Endothelial cell of umbilical vein (primary cell): Measurements from ENCODE around the gene AMDHD2. TPM values are rescaled to one million over a fixed set of nuclear protein-coding genes. Genes with fewer than 3 reads are reported as not detected.

ENCODE experiments used
- BruUV-seq: library from RNA; stranded (reverse); fragments of 400-500 nt; replicated peaks from 2 replicates; lab custom pipeline; 2021; lab: Mats Ljungman, UMichigan
- CTCF ChIA-PET: fragments of 300-600, 350-600 bp; sonication (Branson Sonifier 250); formaldehyde crosslinking; loops from one replicate; lab custom pipeline; 2021; ENCODE audit warnings: antibody characterized with exemption, inconsistent platforms; lab: Charles Lee
- POLR2A ChIA-PET: fragments of 300-600, 350-600 bp; sonication (Branson Sonifier 250); formaldehyde crosslinking; loops from one replicate; lab custom pipeline; 2021; ENCODE audit warnings: antibody characterized with exemption, inconsistent platforms; lab: Charles Lee
- DNase-seq: peaks from one replicate; pipeline ENCODE4 v3.0.0-alpha.2; 2011; ENCODE audit warnings: low read depth, low spot score
- FAIRE-seq: peaks from 2 replicates; lab custom pipeline; 2011; peaks lifted over from hg19 to GRCh38; lab: Jason Lieb, UNC
- H2AFZ ChIP-seq: 2 replicates; pipeline ENCODE4 v1.6.0; 2012; ENCODE audit warnings: low read depth, low read length, control low read depth, inconsistent platforms
- H3K27ac ChIP-seq: 2 replicates; pipeline ENCODE4 v1.5.1; 2011; ENCODE audit warnings: low read depth, mild to moderate bottlenecking, control low read depth, low read length, moderate library complexity; ENCODE audit not compliant: insufficient read depth
- H3K27me3 ChIP-seq, 2 experiments: 2 replicates each; pipeline versions ENCODE4 v1.6.0 to v1.6.1; 2011; ENCODE audit warnings: low read length in 2 of 2, mixed read lengths in 1 of 2; ENCODE audit not compliant: control insufficient read depth in 2 of 2, insufficient read depth in 2 of 2
- H3K36me3 ChIP-seq, 2 experiments: 2 replicates in 1 of 2; 3 replicates in 1 of 2; pipeline ENCODE4 v1.5.1; 2011; ENCODE audit warnings: low read length in 2 of 2, mild to moderate bottlenecking in 1 of 2, moderate library complexity in 1 of 2; ENCODE audit not compliant: control insufficient read depth in 2 of 2, insufficient read depth in 2 of 2; ENCODE audit errors: extremely low read depth in 1 of 2
- H3K4me1 ChIP-seq: 3 replicates; pipeline ENCODE4 v1.5.1; 2011; ENCODE audit warnings: mild to moderate bottlenecking, low read length; ENCODE audit not compliant: control insufficient read depth, insufficient read depth; ENCODE audit errors: extremely low read depth
- H3K4me2 ChIP-seq: 2 replicates; pipeline ENCODE4 v1.6.1; 2011; ENCODE audit warnings: low read length, control low read depth, mixed read lengths; ENCODE audit not compliant: insufficient read depth
- H3K4me3 ChIP-seq, 3 experiments: fragments of 200-600 bp in 1 of 3; sonication (generic), shearing (Covaris generic) in 1 of 3; replicated peaks in 1 of 3; 2 replicates each; pipeline ENCODE4 v1.5.1; 2011 to 2016; ENCODE audit warnings: control low read depth in 3 of 3, low read length in 3 of 3, mild to moderate bottlenecking in 2 of 3, inconsistent platforms in 1 of 3, low read depth in 1 of 3, moderate library complexity in 1 of 3; ENCODE audit not compliant: insufficient read depth in 1 of 3
- H3K79me2 ChIP-seq: 2 replicates; pipeline ENCODE4 v1.6.0; 2012; ENCODE audit warnings: low read length, inconsistent platforms; ENCODE audit not compliant: control insufficient read depth, insufficient read depth
- H3K9ac ChIP-seq: replicated peaks from 2 replicates; pipeline ENCODE3; 2011; ENCODE audit warnings: low read length, control low read depth; ENCODE audit not compliant: insufficient read depth; ENCODE audit errors: extremely low read depth
- H3K9me1 ChIP-seq: replicated peaks from 3 replicates; pipeline ENCODE4 v1.6.0; 2011; ENCODE audit warnings: mild to moderate bottlenecking, low read length; ENCODE audit not compliant: control insufficient read depth, insufficient read depth; ENCODE audit errors: extremely low read depth
- H3K9me3 ChIP-seq: replicated peaks from 2 replicates; pipeline ENCODE4 v1.5.1; 2012; ENCODE audit warnings: low read length, inconsistent platforms; ENCODE audit not compliant: control insufficient read depth, insufficient read depth
- H4K20me1 ChIP-seq: replicated peaks from 2 replicates; pipeline ENCODE3; 2011; ENCODE audit warnings: mild to moderate bottlenecking, low read length; ENCODE audit not compliant: control insufficient read depth, insufficient read depth; ENCODE audit errors: extremely low read depth
- EZH2 ChIP-seq: IDR thresholded peaks from 2 replicates; pipeline ENCODE4 v1.6.1; 2012; ENCODE audit warnings: borderline replicate concordance, low read depth, mild to moderate bottlenecking, moderate library complexity, low read length, inconsistent platforms; ENCODE audit not compliant: severe bottlenecking
- FOS ChIP-seq: IDR thresholded peaks from 2 replicates; pipeline ENCODE4 v1.6.1; 2011; ENCODE audit warnings: mild to moderate bottlenecking, low read length, moderate library complexity, borderline replicate concordance; ENCODE audit not compliant: insufficient read depth
- GATA2 ChIP-seq: IDR thresholded peaks from 2 replicates; pipeline ENCODE4 v1.7.0; 2011; ENCODE audit warnings: low read depth, mild to moderate bottlenecking, moderate library complexity, mixed read lengths, low read length; ENCODE audit not compliant: insufficient read length, insufficient read depth
- MYC ChIP-seq: IDR thresholded peaks from one replicate; pipeline ENCODE4 v1.6.1; 2011; ENCODE audit warnings: mild to moderate bottlenecking, low read depth, low read length
- POLR2A ChIP-seq: IDR thresholded peaks from 2 replicates; pipeline ENCODE4 v1.6.1; 2012; ENCODE audit warnings: low read depth, mild to moderate bottlenecking, control low read depth, low read length
- POLR2AphosphoS5 ChIP-seq: IDR thresholded peaks from 2 replicates; pipeline ENCODE4 v1.6.1; 2012; ENCODE audit warnings: low read depth, mild to moderate bottlenecking, control low read depth, low read length, moderate library complexity; ENCODE audit not compliant: insufficient read depth
- dilution Hi-C: fragments of 300-500 bp; cut with MboI; formaldehyde crosslinking; loops from one replicate; pipeline ENCODE4 v1.15.0; 2019; ENCODE audit warnings: low sequenced_read_pairs; ENCODE audit not compliant: extremely low pct_ligation_motif_present
- intact Hi-C: fragments of 100-400 bp; cut with micrococcal nuclease; formaldehyde crosslinking; loops from one replicate; pipeline ENCODE4 v1.10.0; 2022
- polyA plus RNA-seq, 4 experiments: library from polyadenylated mRNA; depleted of rRNA in 3 of 4; stranded (reverse) in 3 of 4; unstranded in 1 of 4; fragments of >200 nt; gene quantifications; 2 replicates each; pipeline versions ENCODE4 v1.2.1 to v1.2.3, GENCODE V29; 2011 to 2012; ENCODE audit warnings: missing spikeins in 1 of 4
- total RNA-seq: library from RNA; stranded (reverse); gene quantifications from 2 replicates; pipeline ENCODE4 v1.2.3, GENCODE V29; 2021
- TF ChIP-seq, protein P1 (sequence below), 2 donors: IDR thresholded peaks; 1 replicate in 1 of 2; 2 replicates in 1 of 2; pipeline ENCODE4 v1.5.1; 2011; ENCODE audit warnings: low read length in 2 of 2, mild to moderate bottlenecking in 2 of 2, moderate library complexity in 2 of 2, control low read depth in 1 of 2, inconsistent platforms in 1 of 2, low read depth in 1 of 2; ENCODE audit not compliant: insufficient read depth in 1 of 2; ENCODE audit errors: extremely low read depth in 1 of 2

The AMDHD2 gene
- total and polyA plus RNA-seq, 2 donors (not counting 3 experiments of a cell fraction or from before 2014, with no cell fraction given): 39.4 to 59.5 TPM

DNA sequence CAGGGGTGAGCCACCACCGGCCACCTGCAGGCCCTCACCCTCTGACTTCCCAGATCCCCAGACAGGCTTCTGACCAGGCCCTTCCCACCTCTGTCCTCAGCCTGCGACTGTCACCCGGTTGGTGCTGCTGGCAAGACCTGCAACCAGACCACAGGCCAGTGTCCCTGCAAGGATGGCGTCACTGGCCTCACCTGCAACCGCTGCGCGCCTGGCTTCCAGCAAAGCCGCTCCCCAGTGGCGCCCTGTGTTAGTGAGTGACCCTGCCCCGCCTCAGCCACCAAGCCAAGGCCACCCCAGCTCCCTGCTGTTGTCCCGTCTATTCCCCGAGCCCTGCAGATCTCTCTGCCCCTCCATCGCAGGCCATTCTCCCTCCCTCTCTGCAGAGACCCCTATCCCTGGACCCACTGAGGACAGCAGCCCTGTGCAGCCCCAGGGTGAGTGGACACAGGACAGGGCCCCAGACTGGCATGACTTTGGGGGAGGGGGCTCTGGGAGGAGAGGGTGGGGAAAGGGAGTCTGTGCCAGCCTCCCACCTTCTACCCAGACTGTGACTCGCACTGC, 47.2 kb upstream of the AMDHD2 start:
- Histone ChIP-seq H3K79me2 (peaks cover 6% of the 10 kb centered on the region), H2AFZ (no peak overlapping the region), H3K27me3 (peaks cover 18 to 22% of the 10 kb centered on the region in 2 experiments), H3K4me3 (no peak overlapping the region), H3K9me3 (no peaks in the 10 kb centered on the region), H3K27ac (no peak overlapping the region), H3K36me3 (no peaks in the 10 kb centered on the region), H4K20me1 (no peaks in the 10 kb centered on the region), H3K9me1 (no peaks in the 10 kb centered on the region), H3K4me1 (peaks cover 15% of the 10 kb centered on the region), H3K4me2 (no peak overlapping the region), H3K9ac (no peak overlapping the region)
- ChIA-PET CTCF (no interaction called here), POLR2A (interaction anchor here (0.6 kb wide), 1 partner anchor 16 kb away, joined by 3 read pairs; no protein-coding TSS in a partner anchor)
- no peak for FAIRE-seq
- dilution Hi-C loops (no loop called here), intact Hi-C loops (no loop called here)
- DNase-seq: no peak
- no TSS peak for BruUV-seq
- TF ChIP-seq EZH2: no peak
- no peak for TF ChIP-seq POLR2A
- TF ChIP-seq, protein P1, sequence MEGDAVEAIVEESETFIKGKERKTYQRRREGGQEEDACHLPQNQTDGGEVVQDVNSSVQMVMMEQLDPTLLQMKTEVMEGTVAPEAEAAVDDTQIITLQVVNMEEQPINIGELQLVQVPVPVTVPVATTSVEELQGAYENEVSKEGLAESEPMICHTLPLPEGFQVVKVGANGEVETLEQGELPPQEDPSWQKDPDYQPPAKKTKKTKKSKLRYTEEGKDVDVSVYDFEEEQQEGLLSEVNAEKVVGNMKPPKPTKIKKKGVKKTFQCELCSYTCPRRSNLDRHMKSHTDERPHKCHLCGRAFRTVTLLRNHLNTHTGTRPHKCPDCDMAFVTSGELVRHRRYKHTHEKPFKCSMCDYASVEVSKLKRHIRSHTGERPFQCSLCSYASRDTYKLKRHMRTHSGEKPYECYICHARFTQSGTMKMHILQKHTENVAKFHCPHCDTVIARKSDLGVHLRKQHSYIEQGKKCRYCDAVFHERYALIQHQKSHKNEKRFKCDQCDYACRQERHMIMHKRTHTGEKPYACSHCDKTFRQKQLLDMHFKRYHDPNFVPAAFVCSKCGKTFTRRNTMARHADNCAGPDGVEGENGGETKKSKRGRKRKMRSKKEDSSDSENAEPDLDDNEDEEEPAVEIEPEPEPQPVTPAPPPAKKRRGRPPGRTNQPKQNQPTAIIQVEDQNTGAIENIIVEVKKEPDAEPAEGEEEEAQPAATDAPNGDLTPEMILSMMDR (IDR thresholded peaks at IDR 0.05; ENCODE audit: extremely low read depth in 1 of 2, insufficient read depth in 1 of 2, low read depth in 1 of 2, low read length in 2 of 2): no peak
- no peak for TF ChIP-seq GATA2

DNA sequence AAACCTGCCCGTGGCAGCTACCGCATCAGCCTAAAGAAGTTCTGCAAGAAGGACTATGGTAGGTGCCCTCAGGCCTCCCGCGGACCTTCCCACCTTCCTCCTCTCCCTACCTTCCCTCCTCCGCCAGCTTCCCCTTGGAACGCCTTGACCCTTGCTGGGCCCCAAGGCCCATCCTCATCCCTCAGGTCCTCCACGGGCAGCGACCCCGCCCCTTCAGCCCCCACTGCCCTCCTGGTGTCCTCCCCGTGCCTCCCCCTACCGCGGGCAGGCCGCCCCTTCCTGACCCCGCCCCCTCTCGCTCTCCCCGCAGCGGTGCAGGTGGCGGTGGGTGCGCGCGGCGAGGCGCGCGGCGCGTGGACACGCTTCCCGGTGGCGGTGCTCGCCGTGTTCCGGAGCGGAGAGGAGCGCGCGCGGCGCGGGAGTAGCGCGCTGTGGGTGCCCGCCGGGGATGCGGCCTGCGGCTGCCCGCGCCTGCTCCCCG, 46.7 kb upstream of the AMDHD2 start:
- H3K4me3 ChIP-seq: peak overlapping the region in 1 of 3 experiments; percentile 15
- peaks cover 18 to 22% of the 10 kb centered on the region in 2 experiments for H3K27me3 ChIP-seq
- intact Hi-C loops: no loop called here
- no peak overlapping the region for H3K27ac ChIP-seq
- H3K4me2 ChIP-seq: no peak overlapping the region
- ChIA-PET POLR2A (interaction anchor here (0.6 kb wide), 1 partner anchor 16 kb away, joined by 3 read pairs; no protein-coding TSS in a partner anchor), CTCF (interaction anchor here (2.8 kb wide), 1 partner anchor 28 kb away, joined by 10 read pairs; no protein-coding TSS in a partner anchor)
- no peak for FAIRE-seq
- H3K9ac ChIP-seq: no peak overlapping the region
- no peaks in the 10 kb centered on the region for H3K36me3 ChIP-seq
- DNase-seq: no peak
- H3K4me1 ChIP-seq: peaks cover 11% of the 10 kb centered on the region
- peaks cover 9% of the 10 kb centered on the region for H3K79me2 ChIP-seq
- H2AFZ ChIP-seq: no peak overlapping the region
- BruUV-seq: no TSS peak
- no peaks in the 10 kb centered on the region for H3K9me3 ChIP-seq
- dilution Hi-C loops: no loop called here
- TF ChIP-seq MYC (no peak), POLR2A (no peak), GATA2 (no peak), POLR2AphosphoS5 (no peak), FOS (no peak)
- TF ChIP-seq, protein P1 (IDR thresholded peaks at IDR 0.05; ENCODE audit: extremely low read depth in 1 of 2, insufficient read depth in 1 of 2, low read depth in 1 of 2, low read length in 2 of 2): no peak
- H4K20me1 ChIP-seq: no peaks in the 10 kb centered on the region
- H3K9me1 ChIP-seq: no peaks in the 10 kb centered on the region
